H1 (cell line): ENCODE results near the gene FPGS. TPM values are rescaled to one million over a fixed set of nuclear protein-coding genes. Genes with fewer than 3 reads are reported as not detected.
A peak's percentile ranks its signal among the peaks of the same experiment; 100 is the strongest.

ENCODE experiments used
- ASH2L ChIP-seq: fragments of 200-600, 300-600 bp; sonication (generic); IDR thresholded peaks from one replicate; pipeline ENCODE4 v1.7.1; 2017; ENCODE audit warnings: low read length
- CBX8 ChIP-seq: fragments of 300-800, 300-1000 bp; sonication (generic); IDR thresholded peaks from 2 replicates; pipeline ENCODE4 v1.7.1; 2016; ENCODE audit warnings: low read depth, low read length, borderline replicate concordance
- CHD1 ChIP-seq: IDR thresholded peaks from 2 replicates; pipeline ENCODE4 v1.6.1; 2012; ENCODE audit warnings: low read depth, low read length, improper control_type of control experiment
- CHD2 ChIP-seq: IDR thresholded peaks from 2 replicates; pipeline ENCODE4 v1.6.1; 2012; ENCODE audit warnings: low read length, improper control_type of control experiment
- CTCF ChIP-seq, 3 experiments: IDR thresholded peaks; 1 replicate in 2 of 3; 2 replicates in 1 of 3; pipeline versions ENCODE4 v1.5.1 to v1.6.1; 2011; ENCODE audit warnings: low read length in 3 of 3, mild to moderate bottlenecking in 3 of 3, inconsistent platforms in 2 of 3, low read depth in 1 of 3, moderate library complexity in 1 of 3; ENCODE audit not compliant: insufficient read depth in 1 of 3; ENCODE audit errors: control extremely low read depth in 1 of 3
- EP300 ChIP-seq, 2 experiments: IDR thresholded peaks; 1 replicate in 1 of 2; 2 replicates in 1 of 2; pipeline ENCODE4 v1.6.1; 2011 to 2012; ENCODE audit warnings: low read depth in 2 of 2, low read length in 2 of 2, mild to moderate bottlenecking in 2 of 2, borderline replicate concordance in 1 of 2, inconsistent platforms in 1 of 2, moderate library complexity in 1 of 2
- FOSL1 ChIP-seq: IDR thresholded peaks from 2 replicates; pipeline ENCODE4 v1.6.1; 2011; ENCODE audit warnings: mild to moderate bottlenecking, low read depth, low read length, moderate library complexity; ENCODE audit not compliant: insufficient read depth
- GTF2F1 ChIP-seq: IDR thresholded peaks from 2 replicates; pipeline ENCODE4 v1.6.1; 2012; ENCODE audit warnings: low read depth, low read length, improper control_type of control experiment, borderline replicate concordance
- JUND ChIP-seq: IDR thresholded peaks from 2 replicates; pipeline ENCODE4 v1.6.1; 2011; ENCODE audit warnings: mild to moderate bottlenecking, improper control_type of control experiment, low read length
- KDM1A ChIP-seq: fragments of 200-600, 300-600 bp; sonication (generic); IDR thresholded peaks from 2 replicates; pipeline ENCODE4 v1.7.1; 2016; ENCODE audit warnings: mild to moderate bottlenecking, low read length, borderline replicate concordance
- KDM5A ChIP-seq: fragments of 200-600 bp; IDR thresholded peaks from 2 replicates; pipeline ENCODE4 v1.7.1; 2012; ENCODE audit warnings: mild to moderate bottlenecking, low read length, inconsistent platforms, mixed read lengths
- PHF8 ChIP-seq: fragments of 200-600 bp; sonication (generic); conservative IDR thresholded peaks from 2 replicates; pipeline ENCODE4 v1.7.1; 2012; ENCODE audit warnings: low read depth, mild to moderate bottlenecking, inconsistent platforms, low read length, moderate library complexity
- RAD21 ChIP-seq, 2 experiments: IDR thresholded peaks in 1 of 2; conservative IDR thresholded peaks in 1 of 2; 2 replicates each; pipeline ENCODE4 v1.6.1; 2011; ENCODE audit warnings: low read depth in 2 of 2, low read length in 2 of 2, improper control_type of control experiment in 1 of 2, inconsistent platforms in 1 of 2, mild to moderate bottlenecking in 1 of 2, moderate library complexity in 1 of 2
- RNF2 ChIP-seq: fragments of 200-900, 300-1000 bp; sonication (generic); IDR thresholded peaks from 2 replicates; pipeline ENCODE4 v1.7.1; 2016; ENCODE audit warnings: borderline replicate concordance, low read depth, mild to moderate bottlenecking, antibody characterized with exemption, low read length; ENCODE audit not compliant: poor library complexity, severe bottlenecking; ENCODE audit errors: missing control alignments
- SIN3A ChIP-seq, 2 experiments: IDR thresholded peaks in 1 of 2; conservative IDR thresholded peaks in 1 of 2; 2 replicates each; pipeline ENCODE4 v1.6.1; 2011 to 2012; ENCODE audit warnings: low read length in 2 of 2, improper control_type of control experiment in 1 of 2, low read depth in 1 of 2, mild to moderate bottlenecking in 1 of 2
- SIX5 ChIP-seq: IDR thresholded peaks from 2 replicates; pipeline ENCODE4 v1.6.1; 2011; ENCODE audit warnings: mild to moderate bottlenecking, low read depth, low read length
- SP4 ChIP-seq: IDR thresholded peaks from 2 replicates; pipeline ENCODE4 v1.6.1; 2012; ENCODE audit warnings: low read length, inconsistent platforms
- TEAD4 ChIP-seq: IDR thresholded peaks from 2 replicates; pipeline ENCODE4 v1.6.1; 2012; ENCODE audit warnings: low read depth, low read length, inconsistent platforms, mixed read lengths
- polyA plus RNA-seq, 7 experiments: library from polyadenylated mRNA; depleted of rRNA in 3 of 7; stranded (reverse) in 5 of 7; unstranded in 2 of 7; fragments of >200 nt in 5 of 7; fragments of 200-250 nt in 2 of 7; gene quantifications; 1 replicate in 5 of 7; 2 replicates in 1 of 7; 4 replicates in 1 of 7; pipeline versions ENCODE4 v1.2.1 to v1.2.3, GENCODE V29; 2011 to 2013; ENCODE audit warnings: missing spikeins in 2 of 7, mixed read lengths in 2 of 7
- total RNA-seq: library from RNA; stranded (reverse); fragmentation: NEBNext Ultra II Directional; extraction: Animal tissue kit (Norgen Biotek cat#: 25700); gene quantifications from 2 replicates; pipeline ENCODE4 v1.2.1, GENCODE V29; 2021
- TF ChIP-seq, protein P1 (sequence below): IDR thresholded peaks from 2 replicates; pipeline ENCODE4 v1.6.1; 2011; ENCODE audit warnings: low read depth, mild to moderate bottlenecking, low read length; ENCODE audit not compliant: insufficient read depth

The FPGS gene
- total and polyA plus RNA-seq, 2 of the 8 experiments (the other 6 are each of a cell fraction or from before 2014, with no cell fraction given) = 62.4 to 83.0 TPM

- no peak for TF ChIP-seq KDM5A
- no peak for TF ChIP-seq CHD1
- no peak for TF ChIP-seq RNF2
- TF ChIP-seq CTCF (IDR thresholded peaks at IDR 0.05; ENCODE audit: control extremely low read depth in 1 of 3, insufficient read depth in 1 of 3, low read depth in 1 of 3, low read length in 3 of 3) = peak in 1 of 3 experiments; percentile 48; a peak in 2 of 4 replicates
- TF ChIP-seq GTF2F1 = no peak
- peak; percentile 83 for TF ChIP-seq PHF8
- no peak for TF ChIP-seq SP4
- TF ChIP-seq ASH2L = peak; percentile 88
- peak; percentile 23 to 59; a peak in 2 of 4 replicates for TF ChIP-seq SIN3A (conservative IDR thresholded peaks at IDR 0.05 in 1 of 2, IDR thresholded peaks at IDR 0.05 in 1 of 2; ENCODE audit: low read depth in 1 of 2, low read length in 2 of 2)
- TF ChIP-seq CHD2 = 0 out of 2 replicates have a peak, but pooled peaks have one; percentile 35
- no peak for TF ChIP-seq EP300 (IDR thresholded peaks at IDR 0.05; ENCODE audit: borderline replicate concordance in 1 of 2, low read depth in 2 of 2, low read length in 2 of 2)
- TF ChIP-seq, protein P1, sequence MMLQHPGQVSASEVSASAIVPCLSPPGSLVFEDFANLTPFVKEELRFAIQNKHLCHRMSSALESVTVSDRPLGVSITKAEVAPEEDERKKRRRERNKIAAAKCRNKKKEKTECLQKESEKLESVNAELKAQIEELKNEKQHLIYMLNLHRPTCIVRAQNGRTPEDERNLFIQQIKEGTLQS = no peak
- TF ChIP-seq CBX8 = no peak
- TF ChIP-seq KDM1A = no peak
- peak; percentile 26 to 37; a peak in 2 of 4 replicates for TF ChIP-seq RAD21 (IDR thresholded peaks at IDR 0.05 in 1 of 2, conservative IDR thresholded peaks at IDR 0.05 in 1 of 2; ENCODE audit: low read depth in 2 of 2, low read length in 2 of 2)
- TF ChIP-seq SIX5 = peak; percentile 47; the same call in 1 of the 2 replicates
- 0 out of 2 replicates have a peak, but pooled peaks have one; percentile 14 for TF ChIP-seq FOSL1
- TF ChIP-seq JUND = no peak
- 0 out of 2 replicates have a peak, but pooled peaks have one; percentile 6 for TF ChIP-seq TEAD4
These were observed 16.5 kb upstream of the FPGS start, which contains the start of gene CDK9 (continued) for GRCh38 chr9:127785933-127786772.
